GM19463 (cell line): ENCODE measurements around the gene KCNIP3.
"Not testable (repeated sequence)": the region's sequence is repeated elsewhere in the genome, so short reads cannot be mapped to it uniquely, and the experiment has no call there.

Source experiments
- ATAC-seq: cut with Tn5 transposase; IDR thresholded peaks from one replicate; pipeline ENCODE4 v1.9.1; 2021; ENCODE audit warnings: mild to moderate bottlenecking, moderate library complexity; ENCODE audit not compliant: unreplicated experiment

The KCNIP3 gene

DNA sequence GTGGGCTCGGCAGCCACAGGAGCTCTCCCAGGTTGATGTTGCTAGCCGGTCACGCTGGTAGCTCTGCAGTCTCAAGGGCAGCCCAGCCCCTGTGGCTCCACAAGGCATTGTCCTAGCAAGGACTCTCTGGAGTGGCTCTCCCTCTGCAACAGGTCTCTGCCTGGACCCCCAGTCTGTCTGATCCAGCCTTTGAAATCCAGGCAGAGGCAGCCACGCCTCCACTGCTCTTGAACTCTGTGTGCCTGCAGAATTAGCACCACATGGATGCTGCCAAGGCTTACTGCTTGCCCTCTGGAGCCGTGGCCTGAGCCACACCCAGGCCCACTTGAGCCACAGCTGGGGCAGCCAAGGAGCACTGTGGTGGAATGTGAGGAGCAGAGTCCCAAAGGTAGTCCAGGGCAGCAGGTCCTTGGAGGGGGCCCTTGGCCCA, 62.4 kb downstream of the KCNIP3 start:
- ATAC-seq: no peak

DNA sequence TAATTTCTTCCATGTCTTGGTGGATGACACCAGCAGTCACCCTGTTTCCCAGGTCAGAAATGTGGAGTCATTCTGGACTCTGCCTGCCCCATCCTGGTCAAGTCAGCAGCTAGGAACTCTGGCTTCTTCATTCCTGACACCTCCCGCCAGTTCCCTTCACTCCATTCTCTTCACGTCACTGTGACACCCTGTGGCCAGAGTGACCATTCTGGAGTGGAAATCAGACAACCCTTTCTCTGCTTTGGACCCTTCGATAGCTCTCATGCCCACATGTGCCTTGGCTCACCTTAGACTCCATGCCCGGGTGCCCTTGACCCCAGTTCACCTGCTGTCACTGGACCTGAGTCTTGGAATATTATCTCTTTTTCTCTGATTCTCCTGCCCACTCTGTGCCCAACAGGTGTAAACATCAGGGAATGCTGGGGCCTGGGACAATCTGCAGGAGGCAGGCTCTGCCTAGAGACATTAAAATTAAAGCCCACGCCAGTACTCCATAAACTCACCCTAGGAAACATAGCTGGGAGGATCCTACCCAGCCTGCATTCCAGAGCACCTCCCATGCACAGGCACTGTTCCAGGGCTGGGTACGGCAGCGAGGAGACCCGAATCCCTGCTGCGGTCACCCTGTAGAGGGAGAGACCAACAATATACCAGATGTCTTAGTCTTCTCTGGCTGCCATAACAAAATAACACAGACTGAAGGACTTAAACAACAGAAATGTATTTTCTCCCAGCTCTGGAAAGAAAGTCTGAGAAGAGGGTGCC, 64.3 kb downstream of the KCNIP3 start:
- no peak for ATAC-seq

DNA sequence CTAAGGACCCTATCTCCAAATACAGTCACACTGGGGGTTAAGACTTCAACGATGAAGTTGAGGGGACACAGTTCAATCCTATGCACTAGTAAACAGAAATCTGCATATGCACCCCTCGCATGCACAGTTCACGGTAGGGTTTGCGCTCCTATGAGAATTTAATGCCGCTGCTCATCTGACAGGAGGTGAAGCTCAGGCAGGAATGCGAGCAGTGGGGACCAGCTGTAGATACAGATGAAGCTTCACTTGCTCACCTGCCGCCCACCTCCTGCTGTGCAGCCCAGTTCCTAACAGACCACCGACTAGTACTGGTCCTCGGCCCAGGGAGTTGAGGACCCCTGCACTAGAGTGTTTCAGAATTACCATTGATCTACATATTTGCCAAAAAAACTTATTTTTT, 65.3 kb downstream of the KCNIP3 start:
- ATAC-seq: no peak

DNA sequence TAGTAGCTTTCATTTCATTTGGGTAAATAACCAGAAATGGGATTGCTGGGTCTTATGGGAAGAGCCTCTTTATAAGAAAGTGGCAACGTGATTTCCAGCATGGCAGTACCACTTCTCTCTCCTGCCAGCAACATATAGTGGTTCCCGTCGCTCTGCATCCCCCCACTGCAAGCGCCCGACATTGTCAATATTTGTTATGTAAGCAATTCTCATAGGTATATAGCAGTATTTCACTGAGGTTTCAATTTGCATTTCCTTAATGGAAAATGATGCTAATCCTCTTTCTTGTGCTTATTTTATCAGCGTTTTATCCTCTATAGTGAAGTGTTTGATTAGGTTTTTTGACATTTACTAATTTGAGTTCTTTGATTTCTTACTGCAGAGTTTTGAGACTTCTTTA, 69.4 kb downstream of the KCNIP3 start:
- ATAC-seq: no peak

DNA sequence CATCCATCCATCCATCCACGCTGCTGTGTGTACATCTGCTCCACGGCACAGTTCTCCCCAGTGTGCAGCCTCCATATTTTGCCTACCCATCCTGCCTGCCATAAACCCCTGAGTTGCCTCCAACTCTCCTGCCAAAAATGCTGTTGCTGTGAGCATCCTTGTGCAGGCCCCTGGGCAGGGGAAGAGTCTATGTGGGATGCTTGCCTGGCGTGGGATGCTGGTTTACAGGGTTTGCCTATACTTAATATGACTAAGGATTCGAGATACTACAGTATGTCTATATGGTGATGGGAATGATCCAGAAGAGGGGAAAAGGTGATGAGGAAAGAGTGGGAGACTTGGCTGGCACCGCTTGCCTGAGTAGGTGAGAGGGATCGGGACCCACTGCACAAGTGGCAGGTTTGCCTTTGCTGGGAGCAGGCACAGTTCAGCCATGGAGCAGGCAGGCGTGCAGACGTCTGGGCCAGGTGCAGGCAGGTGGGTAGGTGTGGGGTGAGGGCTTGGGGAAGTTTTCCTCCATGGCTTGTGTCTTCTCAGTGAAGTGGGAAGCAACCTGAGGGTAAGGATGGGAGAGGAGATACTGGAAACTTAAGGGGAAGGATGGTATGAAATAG, 75.2 kb downstream of the KCNIP3 start:
- ATAC-seq: no peak

DNA sequence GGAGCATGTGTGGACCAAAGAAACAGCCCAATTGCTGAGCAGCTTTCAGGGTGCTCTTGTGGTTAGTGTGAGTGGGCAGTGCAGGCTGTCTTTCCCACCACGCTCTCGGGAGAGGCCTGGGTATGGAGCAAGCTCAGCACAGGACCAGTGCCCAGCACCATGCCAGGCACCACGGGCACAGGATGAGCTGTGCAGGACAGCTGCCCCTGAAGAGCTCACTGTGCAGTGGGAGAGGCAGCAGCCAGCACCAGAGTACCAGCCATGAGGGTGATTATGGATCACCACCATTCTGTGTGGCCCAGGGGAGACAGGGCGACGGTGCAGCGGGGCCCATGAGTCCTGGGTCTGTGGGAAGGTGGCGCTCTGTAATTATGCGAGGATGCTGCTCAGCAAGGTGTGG, 75.7 kb downstream of the KCNIP3 start:
- ATAC-seq: no peak

DNA sequence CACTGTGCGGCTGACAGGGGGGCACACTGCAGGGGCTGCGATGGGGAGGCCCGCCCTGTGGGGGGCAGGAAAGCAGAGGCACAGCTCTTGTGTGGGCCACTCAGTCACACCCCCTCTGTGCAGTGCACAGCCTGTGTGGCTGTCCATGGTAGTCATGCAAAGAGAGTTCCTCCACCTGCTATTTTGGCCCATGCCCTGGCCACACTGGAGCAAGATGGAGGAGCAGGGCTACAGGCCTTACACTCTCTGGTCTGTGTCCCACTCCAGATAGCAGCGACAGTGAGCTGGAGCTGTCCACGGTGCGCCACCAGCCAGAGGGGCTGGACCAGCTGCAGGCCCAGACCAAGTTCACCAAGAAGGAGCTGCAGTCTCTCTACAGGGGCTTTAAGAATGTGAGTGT, 76.9 kb downstream of the KCNIP3 start:
- no peak for ATAC-seq

DNA sequence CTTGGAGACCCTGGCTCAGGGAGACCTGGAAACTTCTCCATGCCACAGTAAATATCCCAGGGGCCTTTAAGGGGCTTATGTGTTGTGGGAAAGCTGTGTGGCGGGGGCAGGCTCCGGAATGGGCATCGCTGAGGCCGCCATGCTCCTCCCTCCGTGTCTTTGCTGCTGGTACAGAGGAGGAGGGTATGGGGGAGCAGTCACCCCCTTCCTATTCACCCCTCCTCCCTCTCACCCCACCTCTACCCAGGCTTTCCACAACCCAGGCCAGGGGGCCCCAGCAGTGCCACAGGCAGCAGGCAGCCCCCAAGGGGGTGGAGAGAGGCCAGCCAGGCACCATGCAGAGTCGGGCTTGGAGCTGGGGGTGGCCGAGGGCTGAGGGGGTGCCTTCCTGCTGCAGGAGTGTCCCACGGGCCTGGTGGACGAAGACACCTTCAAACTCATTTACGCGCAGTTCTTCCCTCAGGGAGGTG, 77.3 kb downstream of the KCNIP3 start:
- ATAC-seq: no peak

DNA sequence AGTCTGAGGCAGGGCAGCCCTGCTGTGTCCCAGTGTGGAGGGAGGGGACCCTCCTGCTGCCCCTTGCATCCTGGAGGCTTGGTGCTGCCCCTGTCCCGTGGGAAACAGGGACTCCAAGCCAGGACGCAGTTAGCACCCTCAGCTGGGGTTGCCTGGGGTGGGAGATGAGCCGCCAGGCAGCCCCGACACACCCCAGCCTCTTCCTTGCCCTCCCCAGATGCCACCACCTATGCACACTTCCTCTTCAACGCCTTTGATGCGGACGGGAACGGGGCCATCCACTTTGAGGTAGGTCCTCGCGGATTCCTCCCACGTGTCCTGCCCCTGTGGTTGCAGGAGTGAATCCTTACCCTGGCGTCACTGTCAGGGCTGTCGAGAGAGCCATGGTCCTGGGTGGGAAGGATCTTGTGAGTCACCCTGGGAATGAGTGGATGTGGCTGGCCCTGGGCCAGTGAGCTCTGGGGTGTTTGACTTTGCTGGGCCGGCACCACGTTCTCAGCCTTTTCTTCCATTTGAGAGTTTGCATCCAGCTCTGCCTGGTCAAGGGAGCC, 77.8 kb downstream of the KCNIP3 start:
- no peak for ATAC-seq

DNA sequence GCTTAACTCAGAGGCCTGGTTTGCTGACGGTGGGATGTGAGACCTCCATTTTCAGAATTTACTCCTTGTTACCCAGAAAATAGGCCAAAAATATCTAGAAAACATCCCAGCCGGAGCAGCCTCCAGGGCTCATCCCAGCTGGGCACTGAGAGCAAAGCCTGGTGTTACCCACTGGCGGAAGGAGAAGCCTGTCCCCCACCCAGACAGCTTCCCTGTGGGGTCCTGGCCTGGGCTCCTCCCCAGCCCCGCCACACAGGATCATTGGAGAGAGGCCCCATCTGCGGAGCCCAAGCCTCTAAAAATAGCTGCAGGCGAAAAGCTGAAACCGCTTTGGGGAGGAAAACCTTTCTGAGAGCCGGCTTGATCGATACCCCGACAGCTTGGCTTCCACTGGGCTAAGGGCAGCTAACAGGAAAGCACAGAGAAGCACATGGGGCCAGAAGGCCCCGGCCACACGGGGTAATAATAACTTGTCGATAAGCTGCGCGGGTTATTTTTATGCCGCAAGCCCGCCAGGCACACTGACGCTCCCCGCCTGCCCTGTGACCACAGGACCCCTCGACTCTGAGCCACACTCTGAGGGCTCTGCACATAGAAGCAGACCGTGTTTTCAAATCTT, 78.5 kb downstream of the KCNIP3 start:
- ATAC-seq: no peak

DNA sequence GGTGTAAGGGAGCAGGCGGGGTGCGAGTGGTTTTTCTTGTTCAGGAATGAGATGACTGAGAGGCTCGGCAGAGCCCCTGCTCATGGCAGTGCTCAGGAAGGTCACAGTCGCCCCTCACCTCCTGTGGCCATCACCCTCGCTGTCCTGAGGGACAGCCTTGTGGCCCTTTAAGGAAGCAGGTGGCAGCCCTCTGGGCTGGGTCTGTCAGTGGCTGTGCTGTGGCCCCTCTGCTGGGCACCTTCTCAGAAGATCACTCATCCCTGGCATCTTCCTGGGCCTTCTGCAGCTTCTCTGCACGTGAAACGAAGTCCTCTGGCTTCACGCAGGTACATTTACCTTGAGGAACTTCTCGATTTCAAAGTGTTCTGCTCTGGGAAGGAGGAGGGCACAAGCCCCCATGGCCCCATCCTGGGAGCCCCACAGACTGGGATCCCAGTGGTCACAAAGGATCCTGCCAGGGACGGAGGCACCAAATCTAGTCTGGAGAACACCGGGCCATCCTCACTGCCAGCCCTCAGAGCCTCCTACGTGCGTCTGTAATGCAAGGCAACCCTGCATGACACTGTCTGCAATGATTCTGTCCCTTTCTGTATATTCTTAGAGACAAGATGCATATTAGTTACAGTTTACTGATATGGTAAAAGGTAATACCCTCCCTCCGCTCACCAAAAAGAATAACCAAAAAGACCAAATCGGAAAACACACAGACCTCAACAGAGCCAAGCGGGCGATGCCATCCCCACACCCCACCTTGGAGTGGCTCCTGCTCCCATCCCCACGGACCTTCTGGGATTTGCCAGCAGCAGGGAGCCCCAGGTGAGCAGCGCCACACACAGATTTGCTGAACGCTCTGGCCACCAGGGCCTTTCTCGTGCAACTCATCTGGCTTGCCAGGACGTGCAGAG, 79.4 kb downstream of the KCNIP3 start:
- ATAC-seq: no peak

DNA sequence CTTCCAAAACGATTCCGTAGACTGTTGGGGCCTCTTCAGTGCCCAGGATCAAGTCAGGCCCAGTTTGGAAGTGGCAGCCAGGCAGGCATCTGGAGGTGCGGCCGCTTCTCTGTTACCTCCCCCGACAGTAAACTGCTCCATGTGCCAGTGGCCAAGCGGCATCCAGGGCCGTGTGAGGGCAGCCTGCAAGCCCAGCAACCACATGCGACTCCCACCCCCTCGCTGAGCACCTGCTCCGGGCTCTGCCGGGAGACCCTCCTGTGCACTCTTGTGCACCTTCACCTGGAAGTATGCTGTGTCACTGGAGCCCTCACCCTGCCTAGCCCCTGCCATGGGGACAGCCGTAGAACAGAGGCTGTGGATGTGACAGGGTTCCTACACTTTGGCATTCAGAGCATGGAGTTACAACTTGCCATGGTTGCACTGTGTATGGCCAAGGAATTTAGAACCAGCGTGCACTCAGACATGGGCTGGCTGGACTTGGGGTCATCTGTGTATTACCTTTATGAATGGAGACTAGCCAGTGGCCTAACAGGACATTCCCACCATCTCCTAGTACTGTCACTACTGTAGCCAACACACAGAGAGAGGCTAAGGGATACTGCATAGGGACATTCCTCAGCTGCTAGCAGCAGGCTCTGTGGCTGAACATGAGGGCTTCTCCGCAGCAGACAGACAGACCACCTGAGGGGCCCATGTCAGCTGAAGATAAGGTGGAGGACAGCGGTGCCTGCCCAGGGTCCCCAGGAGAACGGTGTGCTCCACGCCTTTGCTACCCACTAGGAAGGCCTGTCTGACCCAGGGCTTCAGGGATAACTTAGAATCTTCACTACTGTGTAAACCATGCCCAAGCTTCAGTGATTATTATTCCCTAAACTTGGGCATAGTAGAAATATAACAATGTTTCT, 80.3 kb downstream of the KCNIP3 start:
- no peak for ATAC-seq

DNA sequence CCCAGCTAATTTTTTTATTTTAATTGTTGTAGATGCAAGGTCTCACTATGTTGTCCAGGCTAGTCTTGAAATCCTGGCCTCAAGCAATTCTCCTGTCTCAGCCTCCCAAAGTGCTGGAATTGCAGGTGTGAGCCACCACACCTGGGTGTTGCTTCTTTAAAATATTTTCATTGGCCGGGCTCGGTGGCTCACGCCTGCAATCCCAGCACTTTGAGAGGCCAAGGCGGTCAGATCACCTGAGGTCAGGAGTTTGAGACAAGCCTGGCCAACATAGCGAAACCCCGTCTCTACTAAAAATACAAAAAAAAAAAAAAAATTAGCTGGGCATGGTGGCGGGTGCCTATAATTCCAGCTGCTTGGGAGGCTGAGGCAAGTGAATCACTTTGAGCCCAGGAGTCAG, 81.1 kb downstream of the KCNIP3 start:
- not testable (repeated sequence) for ATAC-seq

DNA sequence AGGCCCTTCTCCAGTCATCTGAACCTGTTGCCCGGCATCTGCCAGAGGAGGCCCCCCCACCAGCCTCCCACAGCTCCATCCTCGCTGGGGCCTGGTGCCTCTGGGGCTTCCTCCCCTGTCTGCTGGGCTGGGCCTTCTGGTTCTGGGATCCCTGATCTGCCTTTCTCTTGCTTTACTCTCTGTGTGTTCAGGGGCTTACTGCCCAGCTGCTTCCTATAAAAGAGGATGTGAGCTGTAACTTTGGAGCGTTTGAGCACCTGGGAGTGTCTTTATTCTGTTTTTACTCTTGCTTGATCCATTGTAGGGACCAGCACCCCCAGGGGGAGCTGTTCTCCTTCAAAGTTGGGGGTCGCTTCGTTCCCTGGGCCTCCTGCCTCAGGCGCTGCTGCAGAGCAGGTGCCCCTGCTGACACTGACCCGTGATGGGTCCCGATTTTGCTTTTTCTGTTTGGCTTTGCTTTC, 82.3 kb downstream of the KCNIP3 start:
- no peak for ATAC-seq

DNA sequence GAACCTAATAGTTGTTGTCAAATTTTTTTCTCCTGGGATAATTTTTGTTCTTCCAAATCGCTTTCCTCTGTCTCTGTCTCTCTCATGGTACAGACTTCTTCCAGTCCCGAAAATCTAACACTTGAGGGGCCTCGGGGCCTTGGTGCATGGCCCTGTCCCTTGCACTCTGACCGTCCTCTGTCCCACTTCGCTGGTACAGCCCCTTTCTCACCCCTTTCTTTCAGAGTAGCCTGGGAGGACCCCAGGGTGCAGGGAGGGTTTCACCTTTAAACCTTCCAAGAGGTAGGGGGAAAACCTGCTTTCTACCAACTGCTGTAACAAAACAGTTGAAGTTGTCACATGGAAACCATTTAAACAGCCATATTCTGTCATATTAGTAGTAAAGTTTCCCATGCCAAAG, 83.1 kb downstream of the KCNIP3 start:
- ATAC-seq: no peak

DNA sequence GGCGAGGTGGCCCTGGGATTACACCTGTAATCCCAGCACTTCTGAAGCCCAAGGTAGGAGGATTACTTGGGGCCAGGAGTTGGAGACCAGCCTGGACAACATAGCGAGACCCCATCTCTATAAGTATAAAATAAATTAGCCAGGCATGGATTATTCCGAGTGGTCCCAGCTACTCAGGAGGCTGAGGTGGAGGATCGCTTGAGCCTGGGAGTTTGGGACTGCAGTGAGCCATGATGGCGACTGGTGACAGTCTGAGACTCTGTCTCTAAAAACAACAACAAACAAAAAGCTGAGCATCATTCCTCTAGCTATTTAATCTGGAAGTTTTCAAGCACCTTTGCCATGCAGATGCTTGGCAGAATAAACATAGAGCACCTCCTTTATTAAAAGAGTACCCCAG, 83.6 kb downstream of the KCNIP3 start:
- no peak for ATAC-seq

DNA sequence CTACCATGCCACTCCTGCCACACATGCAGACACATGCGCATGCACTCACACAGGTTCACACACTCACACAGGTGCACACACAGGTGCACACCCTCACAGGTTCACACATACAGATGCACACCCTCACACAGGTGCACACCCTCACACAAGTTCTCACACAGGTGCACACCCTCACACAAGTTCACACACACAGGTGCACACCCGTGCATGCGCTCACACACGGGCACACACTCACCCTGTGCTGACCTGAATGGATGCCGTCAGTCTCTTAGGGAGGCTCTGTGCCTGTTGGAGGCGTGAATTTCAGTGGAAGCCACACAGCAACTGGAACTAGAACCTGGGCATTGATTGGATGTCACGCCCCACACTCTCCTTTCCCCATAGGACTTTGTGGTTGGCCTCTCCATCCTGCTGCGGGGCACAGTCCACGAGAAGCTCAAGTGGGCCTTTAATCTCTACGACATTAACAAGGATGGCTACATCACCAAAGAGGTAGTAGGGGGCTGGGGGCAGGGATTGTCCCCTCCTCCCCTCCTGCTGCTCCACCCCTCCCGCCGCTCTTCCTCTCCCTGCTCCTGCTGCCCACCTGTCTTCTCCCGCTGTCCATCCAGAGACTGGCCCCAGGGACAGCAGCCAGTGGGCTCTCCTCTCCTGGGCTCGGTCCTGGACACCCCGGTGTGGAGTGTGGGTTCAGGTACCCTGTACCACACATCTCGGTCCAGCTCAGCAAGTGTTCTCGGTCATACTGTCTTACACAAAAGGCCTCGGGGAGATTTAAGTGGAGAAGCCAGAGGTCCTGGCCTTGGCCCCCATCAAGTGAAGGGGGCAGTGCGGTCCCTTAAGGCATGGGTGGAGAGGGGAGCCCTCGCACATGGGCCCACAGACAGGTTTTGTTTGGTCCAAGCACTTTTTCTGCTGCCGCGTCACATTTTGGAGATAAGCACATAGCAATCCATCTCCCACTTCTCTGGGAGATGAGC, 84.4 kb downstream of the KCNIP3 start:
- no peak for ATAC-seq

DNA sequence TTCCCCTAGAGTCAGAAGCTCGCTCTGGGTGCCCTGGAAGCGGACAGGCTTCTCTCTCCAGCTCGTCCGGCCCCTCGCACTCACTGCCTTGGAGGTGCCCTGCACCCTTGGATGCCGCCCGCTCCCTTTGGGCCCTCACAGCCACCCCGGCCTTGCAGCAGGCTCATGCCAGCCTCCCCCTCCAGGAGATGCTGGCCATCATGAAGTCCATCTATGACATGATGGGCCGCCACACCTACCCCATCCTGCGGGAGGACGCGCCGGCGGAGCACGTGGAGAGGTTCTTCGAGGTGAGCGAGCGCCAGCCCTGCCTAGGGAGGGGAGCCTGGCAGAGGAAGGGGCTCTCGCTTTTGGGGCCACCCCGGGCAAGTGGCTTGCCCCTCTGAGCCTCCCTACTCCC, 85.0 kb downstream of the KCNIP3 start:
- ATAC-seq: no peak
